22Rv1 (cell line): ENCODE results near the gene SAMD13.

Source experiments
- ZFX ChIP-seq: fragments of 450-650 bp; IDR thresholded peaks from 2 replicates; pipeline ENCODE4 v1.6.1; 2017; ENCODE audit warnings: antibody characterized with exemption, borderline replicate concordance
- TF ChIP-seq, protein P1 (sequence below): fragments of 450-650 bp; IDR thresholded peaks from 2 replicates; pipeline ENCODE4 v1.5.1; 2017; ENCODE audit warnings: mild to moderate bottlenecking

DNA sequence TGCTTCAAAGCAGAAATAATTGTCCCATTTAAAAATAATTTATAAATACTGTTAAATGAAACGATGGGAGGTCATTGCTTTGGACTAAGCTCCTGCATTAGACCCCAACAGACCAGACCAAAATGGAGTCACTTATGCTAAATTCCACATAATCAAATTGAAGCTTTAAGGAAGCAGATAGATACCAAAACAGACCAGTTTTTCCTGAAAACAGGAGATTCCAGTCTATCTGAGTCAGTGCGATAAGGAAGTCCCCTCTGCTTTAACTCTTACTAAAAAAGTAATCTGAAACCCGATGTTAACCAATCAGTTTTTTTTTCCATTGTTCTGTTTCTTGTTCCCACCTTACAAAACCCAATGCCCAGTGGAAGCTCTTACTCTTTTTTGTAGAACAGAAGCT, 80.6 kb downstream of the SAMD13 start:
- TF ChIP-seq, protein P1, sequence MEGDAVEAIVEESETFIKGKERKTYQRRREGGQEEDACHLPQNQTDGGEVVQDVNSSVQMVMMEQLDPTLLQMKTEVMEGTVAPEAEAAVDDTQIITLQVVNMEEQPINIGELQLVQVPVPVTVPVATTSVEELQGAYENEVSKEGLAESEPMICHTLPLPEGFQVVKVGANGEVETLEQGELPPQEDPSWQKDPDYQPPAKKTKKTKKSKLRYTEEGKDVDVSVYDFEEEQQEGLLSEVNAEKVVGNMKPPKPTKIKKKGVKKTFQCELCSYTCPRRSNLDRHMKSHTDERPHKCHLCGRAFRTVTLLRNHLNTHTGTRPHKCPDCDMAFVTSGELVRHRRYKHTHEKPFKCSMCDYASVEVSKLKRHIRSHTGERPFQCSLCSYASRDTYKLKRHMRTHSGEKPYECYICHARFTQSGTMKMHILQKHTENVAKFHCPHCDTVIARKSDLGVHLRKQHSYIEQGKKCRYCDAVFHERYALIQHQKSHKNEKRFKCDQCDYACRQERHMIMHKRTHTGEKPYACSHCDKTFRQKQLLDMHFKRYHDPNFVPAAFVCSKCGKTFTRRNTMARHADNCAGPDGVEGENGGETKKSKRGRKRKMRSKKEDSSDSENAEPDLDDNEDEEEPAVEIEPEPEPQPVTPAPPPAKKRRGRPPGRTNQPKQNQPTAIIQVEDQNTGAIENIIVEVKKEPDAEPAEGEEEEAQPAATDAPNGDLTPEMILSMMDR, result no peak
- no peak for TF ChIP-seq ZFX
